ENCODE data around the gene KAZN.

Gene KAZN

DNA sequence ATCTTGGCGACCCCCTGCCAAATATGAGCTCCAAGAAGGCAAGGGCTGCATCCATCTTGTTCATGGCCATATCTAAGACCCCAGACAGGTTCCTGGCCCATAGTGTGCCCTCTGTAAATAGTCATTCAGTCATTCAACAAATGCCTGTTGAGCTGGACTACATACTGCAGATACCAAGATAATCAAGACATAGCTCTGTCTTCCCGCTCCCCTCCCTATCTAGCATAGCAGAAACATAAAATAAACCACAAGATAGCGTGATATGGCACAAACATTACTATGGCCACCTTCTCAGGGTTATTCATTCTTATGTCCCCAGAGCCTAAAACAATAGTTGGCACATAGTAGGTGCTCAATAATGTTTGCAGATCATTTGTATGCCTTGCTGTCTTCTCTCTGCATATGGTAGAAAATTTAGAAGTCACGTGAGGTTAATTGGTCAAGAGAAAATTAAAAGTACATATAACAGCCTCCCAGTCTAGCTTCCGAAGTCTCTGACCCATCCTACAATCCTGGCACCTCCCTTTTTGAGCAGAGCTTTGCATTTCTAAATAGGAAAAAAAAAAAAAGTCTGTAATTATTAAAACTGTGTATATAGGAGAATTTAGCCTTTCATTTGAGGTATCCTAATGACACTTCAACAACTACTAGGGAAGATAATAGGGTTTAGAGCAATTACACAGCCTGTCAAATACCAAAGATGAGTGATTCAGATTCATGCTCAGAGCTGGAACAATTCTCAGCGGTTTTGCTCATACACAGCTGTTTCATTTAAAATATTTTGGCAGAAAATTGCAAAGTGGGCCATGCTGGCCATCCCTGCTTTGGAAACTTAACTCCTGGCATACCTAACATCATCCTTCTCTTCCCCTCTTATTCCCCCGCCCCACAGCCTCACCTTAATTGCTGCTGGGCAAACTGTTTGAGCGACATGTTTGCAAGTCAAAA is 219.0 kb downstream of the KAZN start:
- no peak for DNase-seq
- in situ Hi-C loops (cut with HindIII; ENCODE audit: low pct_ligation_motif_present, low pct_unique_long_range_greater_than_20kb, low sequenced_read_pairs) = no loop called here

DNA sequence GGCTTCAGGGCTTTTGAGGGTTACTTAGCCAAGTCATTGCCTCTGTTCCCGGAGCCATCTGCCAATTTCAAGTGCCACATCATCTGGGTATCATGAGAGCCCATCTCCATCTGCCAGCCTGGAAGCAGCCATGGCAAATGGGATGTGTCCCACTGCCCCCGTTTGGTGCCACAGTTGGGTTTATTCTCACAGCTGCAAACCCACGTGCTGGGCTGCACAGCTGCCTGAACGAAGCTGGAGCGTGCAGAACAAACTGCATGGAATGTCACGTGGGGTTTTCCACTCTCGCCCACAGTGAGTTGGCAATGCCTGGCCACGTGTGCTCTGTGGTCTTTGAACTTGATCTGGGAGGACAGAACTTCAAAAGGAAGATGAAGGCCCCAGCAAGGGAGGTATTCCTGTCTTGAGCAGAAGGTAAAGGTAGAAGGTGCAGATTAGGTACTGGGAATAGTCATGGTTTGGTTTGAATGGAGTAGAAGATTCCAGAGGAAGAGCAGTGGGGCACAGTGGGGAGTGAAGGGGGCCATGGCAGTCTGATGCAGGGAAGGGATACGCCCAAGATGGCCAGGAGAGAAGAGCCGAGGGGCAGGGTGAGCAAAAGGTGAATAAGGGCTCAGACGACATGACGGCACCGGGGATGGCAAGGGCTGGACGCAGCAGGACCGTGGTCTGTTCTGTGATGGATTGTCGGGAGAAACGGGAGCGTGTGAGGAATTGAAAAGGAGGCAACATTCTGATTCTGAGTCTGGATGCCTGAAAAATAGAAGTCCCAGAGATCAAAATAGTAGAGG is 222.0 kb downstream of the KAZN start:
- in situ Hi-C loops (cut with HindIII; ENCODE audit: low pct_ligation_motif_present, low pct_unique_long_range_greater_than_20kb, low sequenced_read_pairs) = no loop called here
- DNase-seq = no peak

DNA sequence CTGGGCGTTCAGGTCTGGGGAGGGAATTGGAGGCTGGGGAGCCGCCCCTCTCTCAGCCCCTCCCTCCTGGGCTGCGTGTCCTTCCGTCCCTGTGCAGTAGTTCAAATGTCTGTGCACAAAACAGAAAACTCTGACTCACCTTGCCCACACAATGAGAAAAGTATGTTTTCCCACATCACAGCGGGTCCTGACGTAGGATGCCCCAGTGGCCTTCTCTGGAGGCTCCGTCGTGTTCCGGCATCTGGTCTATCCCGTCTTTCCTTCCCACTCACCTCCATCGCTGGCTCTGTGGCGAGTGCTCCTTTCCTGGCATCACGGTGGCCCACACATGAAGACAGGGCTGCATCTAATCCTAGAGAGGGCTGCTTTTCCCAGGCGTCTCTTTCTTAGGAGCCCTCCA is 224.0 kb downstream of the KAZN start:
- no peak for DNase-seq
- in situ Hi-C loops (cut with HindIII; ENCODE audit: low pct_ligation_motif_present, low pct_unique_long_range_greater_than_20kb, low sequenced_read_pairs) = no loop called here

DNA sequence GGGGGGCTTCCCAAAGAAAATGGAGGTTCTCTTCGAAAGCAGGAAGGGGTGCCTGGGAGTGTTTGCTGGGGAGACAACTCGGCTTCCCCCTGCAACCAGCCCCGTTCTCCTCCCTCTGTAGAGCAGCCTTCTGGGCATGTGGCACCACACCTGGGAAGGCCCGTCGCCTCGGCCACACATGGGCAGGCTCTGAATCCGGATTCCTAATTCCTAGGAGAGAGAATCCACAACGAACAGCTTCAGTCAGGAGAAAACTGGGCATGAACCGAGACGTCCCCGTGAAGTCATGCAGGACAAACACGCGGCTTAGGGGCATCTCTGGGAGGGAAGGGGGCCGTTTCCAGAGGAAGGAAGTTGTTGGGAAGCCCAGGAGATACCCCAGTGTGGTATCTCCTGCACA is 224.5 kb downstream of the KAZN start:
- DNase-seq = no peak
- in situ Hi-C loops (cut with HindIII; ENCODE audit: low pct_ligation_motif_present, low pct_unique_long_range_greater_than_20kb, low sequenced_read_pairs) = no loop called here

DNA sequence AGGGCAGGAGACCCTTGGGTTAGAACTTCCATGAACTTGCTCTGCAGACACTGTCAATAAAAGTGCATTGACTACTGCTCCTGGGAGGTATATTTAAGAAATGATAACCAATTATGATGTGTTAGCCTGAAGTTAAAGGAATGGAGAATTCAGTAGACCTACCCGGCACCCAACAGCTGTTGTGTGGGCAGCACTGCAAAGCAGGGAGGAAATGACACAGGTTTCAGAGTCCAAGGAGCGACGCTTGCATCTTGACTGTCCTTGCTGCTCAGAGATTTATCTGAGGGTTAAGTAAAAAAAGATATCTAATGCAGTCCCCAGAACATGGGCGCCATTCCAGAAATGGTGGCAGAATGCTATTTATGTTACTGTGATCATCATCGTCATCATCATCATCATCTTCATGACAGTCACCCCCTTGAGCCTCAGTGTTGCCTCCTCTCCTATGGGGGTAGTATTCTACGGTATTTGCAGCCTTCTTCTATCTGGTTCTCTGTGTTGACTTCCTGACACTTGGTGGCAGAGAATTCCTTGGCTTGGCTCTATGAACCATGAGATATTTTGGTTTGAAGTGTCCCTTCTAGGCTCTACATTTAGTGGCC is 225.9 kb downstream of the KAZN start:
- no peak for DNase-seq
- in situ Hi-C loops (cut with HindIII; ENCODE audit: low pct_ligation_motif_present, low pct_unique_long_range_greater_than_20kb, low sequenced_read_pairs) = no loop called here

DNA sequence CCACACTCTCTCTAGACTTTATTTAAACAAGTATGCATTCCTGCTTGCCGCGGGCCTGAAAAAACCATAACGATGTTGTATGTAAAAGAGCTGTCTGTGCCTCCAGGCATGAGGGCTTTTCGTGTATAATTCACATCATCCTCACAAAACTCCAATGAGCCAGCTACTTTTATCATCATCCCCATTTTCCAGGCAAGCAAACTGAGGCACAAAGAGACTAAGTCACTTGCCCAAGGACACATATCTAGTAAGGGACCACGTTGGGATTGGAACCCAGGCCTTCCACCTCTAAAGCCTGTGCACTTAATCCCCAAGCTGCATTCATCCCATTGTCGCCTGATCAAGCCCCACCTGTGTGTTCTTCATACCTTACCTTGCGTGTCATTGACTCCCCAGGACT is 226.9 kb downstream of the KAZN start:
- DNase-seq = no peak
- in situ Hi-C loops (cut with HindIII; ENCODE audit: low pct_ligation_motif_present, low pct_unique_long_range_greater_than_20kb, low sequenced_read_pairs) = no loop called here

DNA sequence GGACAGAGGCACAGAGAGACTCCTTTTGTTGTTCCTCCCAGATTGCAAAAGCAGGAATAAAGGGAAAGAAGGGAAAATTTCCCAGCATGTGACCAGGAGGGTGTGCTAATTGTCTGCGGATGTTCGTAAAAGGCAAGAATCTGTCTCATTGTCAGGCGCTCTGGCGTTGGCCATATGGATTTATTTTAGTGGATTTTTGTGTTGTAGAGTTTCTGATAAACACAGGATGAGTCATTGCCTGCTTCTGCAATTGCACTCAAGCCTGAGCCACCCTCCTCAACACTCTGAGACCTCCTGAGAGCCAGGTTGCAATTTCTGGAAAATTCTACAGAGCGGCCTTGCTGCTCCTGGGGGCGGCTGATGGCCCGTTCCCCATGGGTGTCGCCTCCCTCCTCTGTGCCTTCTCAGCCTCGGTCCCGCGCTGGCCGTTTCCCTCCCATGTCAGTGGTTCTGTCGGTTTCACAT is 227.7 kb downstream of the KAZN start:
- DNase-seq = no peak
- in situ Hi-C loops (cut with HindIII; ENCODE audit: low pct_ligation_motif_present, low pct_unique_long_range_greater_than_20kb, low sequenced_read_pairs) = no loop called here

DNA sequence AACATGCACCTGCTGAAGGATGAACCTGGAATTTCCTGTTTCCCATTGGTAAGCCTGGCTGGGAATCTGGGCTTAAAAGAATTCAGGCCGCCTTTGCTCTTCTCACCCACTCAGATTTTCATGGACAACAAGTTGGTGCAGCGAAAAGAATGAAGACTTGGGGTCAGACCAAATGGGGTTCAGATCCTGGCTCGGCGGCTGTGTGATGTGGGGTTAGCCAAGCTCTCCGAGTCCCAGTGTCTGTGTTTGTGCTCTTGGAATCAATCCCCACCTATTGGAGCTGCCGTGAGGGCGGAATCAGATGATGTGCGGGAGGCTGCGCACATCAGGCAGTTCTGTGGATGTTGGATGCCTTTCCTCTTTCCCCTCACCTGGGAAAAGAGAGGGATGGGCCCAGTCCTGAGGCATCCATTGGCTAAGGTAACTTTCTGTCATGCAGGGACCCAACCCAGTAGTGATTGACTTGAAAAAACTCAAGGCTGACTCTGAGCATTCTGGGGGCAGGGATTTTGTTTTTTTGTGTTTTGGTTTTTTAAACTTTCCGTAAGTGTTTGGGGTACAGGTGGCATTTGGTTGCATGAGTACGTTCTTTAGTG is 228.3 kb downstream of the KAZN start:
- in situ Hi-C loops (cut with HindIII; ENCODE audit: low pct_ligation_motif_present, low pct_unique_long_range_greater_than_20kb, low sequenced_read_pairs) = no loop called here
- no peak for DNase-seq

DNA sequence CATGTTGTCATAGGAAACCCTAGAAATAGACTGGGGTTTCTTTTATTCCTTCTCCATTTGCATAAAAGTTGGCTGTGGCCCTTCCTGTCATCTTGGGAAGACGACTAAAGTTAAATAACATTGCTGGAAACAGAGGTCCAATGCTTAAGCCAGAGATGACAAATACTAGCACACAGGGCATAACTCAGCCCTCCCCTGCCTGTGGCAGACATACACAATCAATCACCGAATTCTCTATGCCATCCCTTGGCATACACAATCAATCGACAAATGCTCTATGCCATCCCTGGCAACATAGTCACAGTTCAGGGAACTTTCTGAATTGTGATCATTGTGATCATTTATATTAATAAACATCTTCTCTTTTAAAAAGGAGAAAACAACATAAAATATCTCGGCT is 229.4 kb downstream of the KAZN start:
- in situ Hi-C loops (cut with HindIII; ENCODE audit: low pct_ligation_motif_present, low pct_unique_long_range_greater_than_20kb, low sequenced_read_pairs) = no loop called here

DNA sequence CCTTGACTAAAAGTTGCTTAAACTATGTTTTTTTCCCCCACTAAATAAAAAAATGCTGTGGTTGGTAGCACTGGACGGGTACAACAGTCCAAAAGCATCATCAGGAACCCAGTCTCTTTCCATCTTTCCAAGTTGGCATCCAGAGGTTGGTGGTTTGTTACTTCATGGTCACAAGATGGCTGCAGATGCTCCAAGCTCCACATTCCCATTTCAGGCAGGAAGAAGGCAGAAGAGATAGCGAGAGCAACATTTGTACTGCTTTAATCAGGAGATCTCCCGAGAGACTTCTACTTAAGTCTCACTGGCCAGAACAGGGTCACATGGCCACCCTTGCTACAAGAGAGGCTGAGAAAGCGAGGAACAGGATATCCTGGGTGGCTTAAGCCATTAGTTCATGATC is 230.2 kb downstream of the KAZN start:
- DNase-seq = no peak
- in situ Hi-C loops (cut with HindIII; ENCODE audit: low pct_ligation_motif_present, low pct_unique_long_range_greater_than_20kb, low sequenced_read_pairs) = no loop called here

More for the DNA sequence above, 229.4 kb downstream of the KAZN start:
- no peak for DNase-seq

DNA sequence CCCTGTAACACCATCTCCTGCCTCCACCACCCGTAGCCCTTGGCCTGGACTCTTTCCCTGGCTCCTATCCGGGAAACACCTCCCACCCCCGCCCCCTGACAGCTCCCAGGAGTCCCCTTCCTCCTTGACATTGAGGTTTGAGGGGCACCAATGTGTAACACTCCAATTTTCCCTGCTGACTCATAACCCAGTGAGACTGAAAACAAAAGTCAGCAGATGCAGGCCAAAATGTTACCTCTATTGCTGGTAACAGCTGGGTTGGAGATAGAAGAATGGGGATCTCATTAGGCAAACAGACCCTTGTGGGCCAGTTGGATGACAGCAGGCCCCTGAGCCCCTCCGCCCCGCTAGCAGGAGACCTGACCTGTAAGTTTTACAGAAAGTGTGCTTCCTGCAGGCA is 237.2 kb downstream of the KAZN start:
- no peak for DNase-seq
- in situ Hi-C loops (cut with HindIII; ENCODE audit: low pct_ligation_motif_present, low pct_unique_long_range_greater_than_20kb, low sequenced_read_pairs) = no loop called here

DNA sequence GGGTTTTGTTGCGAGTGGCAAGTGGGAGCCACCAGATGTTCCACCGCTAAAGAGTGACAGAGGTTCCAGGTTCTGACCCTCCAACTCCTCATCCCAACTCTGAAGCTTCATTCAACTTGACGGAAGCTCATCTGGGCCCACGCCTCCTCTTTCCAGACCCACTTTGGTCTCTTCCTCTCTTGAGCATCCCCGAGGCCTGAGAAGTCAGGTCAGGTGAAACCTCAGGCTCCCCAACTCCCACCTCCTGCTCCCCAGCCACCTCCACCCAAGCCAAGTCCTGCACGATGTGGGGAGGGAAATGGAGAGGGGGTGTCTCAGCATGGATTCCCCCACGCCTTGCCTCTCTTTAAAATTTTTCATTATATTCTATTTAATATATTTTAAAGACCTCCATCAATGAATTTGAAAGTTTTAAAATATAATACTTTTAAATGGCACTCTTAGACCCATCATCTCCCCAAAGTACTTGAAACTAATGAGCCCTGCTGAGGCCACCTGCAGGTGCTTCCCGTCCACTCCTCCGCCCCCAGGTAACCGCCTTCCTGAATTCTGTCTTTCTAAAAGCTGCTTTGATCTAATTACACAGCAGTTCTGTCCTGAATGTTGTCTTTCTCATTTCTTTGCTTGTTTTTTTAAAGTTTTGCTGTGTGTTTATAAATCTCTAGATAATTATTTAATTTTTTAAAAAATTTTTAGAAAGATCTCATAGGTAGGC is 238.1 kb downstream of the KAZN start:
- in situ Hi-C loops (cut with HindIII; ENCODE audit: low pct_ligation_motif_present, low pct_unique_long_range_greater_than_20kb, low sequenced_read_pairs) = no loop called here
- DNase-seq = no peak

DNA sequence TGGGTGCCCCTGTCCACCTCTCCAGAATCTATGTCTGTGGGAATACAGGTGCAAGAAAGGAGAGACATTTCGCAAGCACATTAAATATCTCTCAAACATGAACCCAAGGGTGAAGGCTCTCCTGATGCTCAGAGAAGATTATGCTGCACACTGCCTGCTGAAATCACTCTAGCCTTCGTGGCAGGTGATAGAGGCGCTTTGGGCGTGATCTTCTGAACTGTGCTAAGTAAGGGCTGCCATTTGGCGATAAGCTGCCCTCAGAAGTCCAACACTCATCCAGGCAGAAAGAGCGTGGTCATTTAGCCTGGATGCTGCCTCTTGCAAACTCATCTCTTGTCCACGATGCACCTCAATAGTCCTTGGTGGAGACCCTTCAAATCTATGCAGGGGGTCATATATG is 241.9 kb downstream of the KAZN start:
- in situ Hi-C loops (cut with HindIII; ENCODE audit: low pct_ligation_motif_present, low pct_unique_long_range_greater_than_20kb, low sequenced_read_pairs) = no loop called here

DNA sequence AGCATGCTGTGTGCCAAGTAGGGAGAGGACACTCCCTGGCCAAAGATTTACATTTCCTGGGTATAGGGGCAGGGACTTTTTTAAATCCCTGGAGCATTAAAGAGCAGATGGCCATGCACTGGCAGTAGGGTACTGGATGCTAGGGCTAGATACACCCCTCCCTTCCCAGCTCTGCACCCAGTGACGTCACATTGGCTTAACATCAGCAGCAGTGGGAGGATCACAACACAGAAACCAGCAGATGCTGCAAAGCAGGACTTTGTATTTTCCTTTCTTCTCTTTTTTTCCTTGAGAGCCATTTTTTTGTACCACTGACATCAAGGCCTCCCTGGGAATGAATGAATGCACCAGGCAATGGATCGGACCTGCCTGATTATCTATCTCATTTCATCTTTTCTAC is 243.0 kb downstream of the KAZN start:
- in situ Hi-C loops (cut with HindIII; ENCODE audit: low pct_ligation_motif_present, low pct_unique_long_range_greater_than_20kb, low sequenced_read_pairs) = no loop called here
- DNase-seq = no peak

More for the DNA sequence above, 241.9 kb downstream of the KAZN start:
- no peak for DNase-seq

DNA sequence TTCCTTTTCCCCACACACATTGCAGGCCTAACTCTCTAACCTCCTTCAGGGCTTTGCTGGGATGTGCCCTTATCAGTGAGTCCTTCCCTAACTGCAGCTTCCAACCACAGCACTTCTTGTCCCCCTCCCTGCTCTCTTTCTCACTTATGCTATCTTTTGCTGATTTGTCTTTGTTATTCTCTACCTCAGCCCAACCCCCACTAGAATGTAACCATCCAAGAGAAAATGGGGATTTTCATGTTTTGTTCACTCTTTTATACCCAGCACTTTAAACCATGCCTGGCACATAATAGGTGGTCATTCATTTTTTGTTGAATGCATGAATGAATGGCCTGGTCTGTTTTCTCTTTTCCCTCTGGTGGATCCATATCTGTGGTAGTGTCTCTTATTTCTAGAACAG is 243.5 kb downstream of the KAZN start:
- DNase-seq = no peak
- in situ Hi-C loops (cut with HindIII; ENCODE audit: low pct_ligation_motif_present, low pct_unique_long_range_greater_than_20kb, low sequenced_read_pairs) = no loop called here

DNA sequence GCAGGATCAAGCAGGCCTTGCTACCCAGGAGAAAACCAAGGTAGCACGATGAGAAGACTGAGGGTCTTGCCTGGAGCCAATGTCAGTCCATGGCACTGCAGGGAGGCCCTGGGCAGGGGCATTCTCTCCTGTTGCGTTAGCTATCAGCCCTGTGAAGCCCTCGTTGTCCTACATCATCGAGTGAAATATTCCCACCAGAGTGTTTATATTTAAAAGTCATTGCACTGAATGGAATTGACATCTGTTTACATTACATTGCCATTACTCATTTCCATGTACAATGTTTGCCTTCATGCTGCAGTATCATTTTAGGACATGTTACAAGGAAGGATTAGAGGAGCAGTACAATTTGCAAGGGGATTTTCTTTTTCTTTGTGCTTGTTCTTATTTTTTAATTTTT is 243.9 kb downstream of the KAZN start:
- DNase-seq = no peak
- in situ Hi-C loops (cut with HindIII; ENCODE audit: low pct_ligation_motif_present, low pct_unique_long_range_greater_than_20kb, low sequenced_read_pairs) = no loop called here

DNA sequence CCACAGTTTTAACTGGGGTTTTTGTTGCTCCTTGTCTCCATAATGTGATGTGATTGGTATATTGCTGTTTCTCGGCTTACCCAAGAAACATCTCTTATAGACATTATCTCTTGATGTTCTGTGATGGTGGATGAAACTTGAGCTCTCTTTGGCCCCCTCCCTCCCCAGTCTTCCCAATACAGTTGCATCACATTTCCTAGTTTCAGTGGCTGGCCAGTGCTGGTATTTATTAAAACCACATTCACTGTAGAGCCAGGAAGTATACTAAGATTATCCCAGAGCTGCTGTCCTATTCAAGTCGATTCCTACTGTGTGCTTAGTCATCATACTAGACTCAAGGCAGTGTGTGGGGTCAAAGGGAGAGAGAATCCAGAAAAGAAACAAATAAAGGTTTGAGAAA is 244.4 kb downstream of the KAZN start:
- in situ Hi-C loops (cut with HindIII; ENCODE audit: low pct_ligation_motif_present, low pct_unique_long_range_greater_than_20kb, low sequenced_read_pairs) = no loop called here
- no peak for DNase-seq

DNA sequence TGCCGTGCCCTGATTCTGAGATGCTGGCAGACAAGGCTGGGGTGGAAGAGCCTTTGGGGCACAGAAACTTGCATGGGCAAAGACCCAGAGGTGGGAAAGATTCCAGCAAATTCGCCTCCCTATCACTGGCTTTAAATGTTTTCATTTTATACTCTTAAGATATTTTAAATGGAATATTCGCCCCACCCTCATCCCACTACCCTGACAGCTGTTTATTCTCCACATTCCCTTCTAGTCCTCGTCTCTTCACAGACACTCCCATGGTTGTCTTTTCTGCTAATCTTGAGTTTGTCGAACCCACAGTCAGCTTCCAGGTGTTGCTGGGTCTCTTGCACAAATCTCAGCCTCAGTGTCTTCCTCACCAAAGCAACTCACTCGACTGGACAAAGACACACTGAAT is 245.0 kb downstream of the KAZN start:
- in situ Hi-C loops (cut with HindIII; ENCODE audit: low pct_ligation_motif_present, low pct_unique_long_range_greater_than_20kb, low sequenced_read_pairs) = no loop called here
- DNase-seq = no peak
